ENCODE results near the gene HSD17B10.
A peak's percentile ranks its signal among the peaks of the same experiment; 100 is the strongest.

The HSD17B10 gene

GRCh38 chrX:53440101-53440500 lies 5.9 kb upstream of the HSD17B10 start:
- Histone ChIP-seq H3K27ac (replicated peaks) (peak overlapping the region; percentile 88), H3K27me3 (ENCODE audit: insufficient read depth, poor library complexity, severe bottlenecking) (no peaks in the 10 kb centered on the region), H3K4me3 (replicated peaks; ENCODE audit: insufficient read depth, low read length) (peak overlapping the region; percentile 42)
- peak in 1 of 2 experiments; percentile 29 for DNase-seq (ENCODE audit: low read depth in 1 of 2, low spot score in 1 of 2)
- TF ChIP-seq, protein P1, sequence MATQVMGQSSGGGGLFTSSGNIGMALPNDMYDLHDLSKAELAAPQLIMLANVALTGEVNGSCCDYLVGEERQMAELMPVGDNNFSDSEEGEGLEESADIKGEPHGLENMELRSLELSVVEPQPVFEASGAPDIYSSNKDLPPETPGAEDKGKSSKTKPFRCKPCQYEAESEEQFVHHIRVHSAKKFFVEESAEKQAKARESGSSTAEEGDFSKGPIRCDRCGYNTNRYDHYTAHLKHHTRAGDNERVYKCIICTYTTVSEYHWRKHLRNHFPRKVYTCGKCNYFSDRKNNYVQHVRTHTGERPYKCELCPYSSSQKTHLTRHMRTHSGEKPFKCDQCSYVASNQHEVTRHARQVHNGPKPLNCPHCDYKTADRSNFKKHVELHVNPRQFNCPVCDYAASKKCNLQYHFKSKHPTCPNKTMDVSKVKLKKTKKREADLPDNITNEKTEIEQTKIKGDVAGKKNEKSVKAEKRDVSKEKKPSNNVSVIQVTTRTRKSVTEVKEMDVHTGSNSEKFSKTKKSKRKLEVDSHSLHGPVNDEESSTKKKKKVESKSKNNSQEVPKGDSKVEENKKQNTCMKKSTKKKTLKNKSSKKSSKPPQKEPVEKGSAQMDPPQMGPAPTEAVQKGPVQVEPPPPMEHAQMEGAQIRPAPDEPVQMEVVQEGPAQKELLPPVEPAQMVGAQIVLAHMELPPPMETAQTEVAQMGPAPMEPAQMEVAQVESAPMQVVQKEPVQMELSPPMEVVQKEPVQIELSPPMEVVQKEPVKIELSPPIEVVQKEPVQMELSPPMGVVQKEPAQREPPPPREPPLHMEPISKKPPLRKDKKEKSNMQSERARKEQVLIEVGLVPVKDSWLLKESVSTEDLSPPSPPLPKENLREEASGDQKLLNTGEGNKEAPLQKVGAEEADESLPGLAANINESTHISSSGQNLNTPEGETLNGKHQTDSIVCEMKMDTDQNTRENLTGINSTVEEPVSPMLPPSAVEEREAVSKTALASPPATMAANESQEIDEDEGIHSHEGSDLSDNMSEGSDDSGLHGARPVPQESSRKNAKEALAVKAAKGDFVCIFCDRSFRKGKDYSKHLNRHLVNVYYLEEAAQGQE (IDR thresholded peaks at IDR 0.05; ENCODE audit: insufficient replicate concordance, low read depth): no peak
- TF ChIP-seq SPI1 (IDR thresholded peaks at IDR 0.05; ENCODE audit: borderline replicate concordance, low read depth): peak; percentile 42; the same call in 1 of the 2 replicates

DNA sequence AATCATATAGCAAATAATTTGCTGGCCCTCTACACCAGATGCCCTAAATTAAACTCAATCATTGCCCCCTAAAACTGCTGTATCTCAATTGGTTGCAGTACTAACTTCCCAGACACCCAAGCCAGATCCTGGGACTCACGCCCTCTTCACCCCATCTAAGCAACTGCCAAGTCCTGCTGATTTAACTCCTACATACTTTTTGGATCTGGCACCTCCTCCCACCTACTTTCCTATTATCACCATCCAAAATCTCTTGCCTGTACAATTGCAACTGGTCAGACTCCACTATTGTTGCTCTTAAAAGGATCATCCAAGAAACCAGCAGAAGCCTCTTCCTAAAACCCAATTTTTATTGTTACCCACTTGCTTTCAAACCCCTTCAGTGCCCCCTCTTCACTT lies 4.7 kb upstream of the HSD17B10 start:
- no peak for DNase-seq (ENCODE audit: low read depth in 1 of 2, low spot score in 1 of 2)
- H3K27me3 ChIP-seq (ENCODE audit: insufficient read depth, poor library complexity, severe bottlenecking): no peaks in the 10 kb centered on the region
- no peak for TF ChIP-seq GABPA (IDR thresholded peaks at IDR 0.05; ENCODE audit: low read depth)
- no peak for TF ChIP-seq SPI1 (IDR thresholded peaks at IDR 0.05; ENCODE audit: borderline replicate concordance, low read depth)
- TF ChIP-seq, protein P1 (IDR thresholded peaks at IDR 0.05; ENCODE audit: insufficient replicate concordance, low read depth): no peak
- no peak for TF ChIP-seq POLR2AphosphoS5 (IDR thresholded peaks at IDR 0.05; ENCODE audit: low read depth)
- TF ChIP-seq, protein P2, sequence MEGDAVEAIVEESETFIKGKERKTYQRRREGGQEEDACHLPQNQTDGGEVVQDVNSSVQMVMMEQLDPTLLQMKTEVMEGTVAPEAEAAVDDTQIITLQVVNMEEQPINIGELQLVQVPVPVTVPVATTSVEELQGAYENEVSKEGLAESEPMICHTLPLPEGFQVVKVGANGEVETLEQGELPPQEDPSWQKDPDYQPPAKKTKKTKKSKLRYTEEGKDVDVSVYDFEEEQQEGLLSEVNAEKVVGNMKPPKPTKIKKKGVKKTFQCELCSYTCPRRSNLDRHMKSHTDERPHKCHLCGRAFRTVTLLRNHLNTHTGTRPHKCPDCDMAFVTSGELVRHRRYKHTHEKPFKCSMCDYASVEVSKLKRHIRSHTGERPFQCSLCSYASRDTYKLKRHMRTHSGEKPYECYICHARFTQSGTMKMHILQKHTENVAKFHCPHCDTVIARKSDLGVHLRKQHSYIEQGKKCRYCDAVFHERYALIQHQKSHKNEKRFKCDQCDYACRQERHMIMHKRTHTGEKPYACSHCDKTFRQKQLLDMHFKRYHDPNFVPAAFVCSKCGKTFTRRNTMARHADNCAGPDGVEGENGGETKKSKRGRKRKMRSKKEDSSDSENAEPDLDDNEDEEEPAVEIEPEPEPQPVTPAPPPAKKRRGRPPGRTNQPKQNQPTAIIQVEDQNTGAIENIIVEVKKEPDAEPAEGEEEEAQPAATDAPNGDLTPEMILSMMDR (IDR thresholded peaks at IDR 0.05; ENCODE audit: insufficient read depth, low read length): no peak
- H3K4me3 ChIP-seq (replicated peaks; ENCODE audit: insufficient read depth, low read length): no peak overlapping the region
- no peak overlapping the region for H3K27ac ChIP-seq (replicated peaks)

DNA sequence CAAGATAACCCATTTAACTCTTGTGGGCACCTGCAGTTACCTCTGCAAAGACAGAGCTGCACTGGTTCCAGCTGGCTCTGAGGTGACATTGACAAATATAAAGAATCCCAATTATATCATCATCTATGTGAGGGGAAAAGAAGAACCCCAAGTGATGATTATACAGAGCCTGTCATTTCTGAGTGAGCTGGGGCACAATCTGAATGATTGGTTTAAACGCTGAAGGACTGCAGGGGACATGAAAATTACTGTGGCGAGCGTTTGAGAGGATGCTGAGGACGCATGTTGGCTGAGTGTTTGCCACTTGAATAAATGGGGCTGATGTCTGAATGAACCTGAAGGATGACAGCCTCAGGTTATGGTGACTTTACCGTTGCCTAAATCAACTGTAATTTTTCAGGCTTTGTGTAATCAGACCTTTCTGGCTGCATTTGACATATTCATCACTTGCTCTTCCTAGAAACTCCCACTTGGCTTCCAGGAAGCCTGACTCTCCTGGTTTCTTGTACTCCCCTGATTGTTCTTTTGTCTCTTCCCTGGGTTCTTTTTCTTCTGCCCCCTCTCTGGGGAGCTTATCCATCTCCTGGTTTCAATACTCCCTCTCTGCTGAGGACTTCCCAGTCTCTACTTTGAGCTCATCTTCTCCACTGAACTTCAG lies 4.1 kb upstream of the HSD17B10 start:
- no peak for DNase-seq (ENCODE audit: low read depth in 1 of 2, low spot score in 1 of 2)
- H3K27me3 ChIP-seq (ENCODE audit: insufficient read depth, poor library complexity, severe bottlenecking): no peaks in the 10 kb centered on the region
- H3K27ac ChIP-seq (replicated peaks): no peak overlapping the region
- no peak overlapping the region for H3K4me3 ChIP-seq (replicated peaks; ENCODE audit: insufficient read depth, low read length)
- TF ChIP-seq POLR2AphosphoS5 (IDR thresholded peaks at IDR 0.05; ENCODE audit: low read depth) (no peak), SPI1 (IDR thresholded peaks at IDR 0.05; ENCODE audit: borderline replicate concordance, low read depth) (no peak), GABPA (IDR thresholded peaks at IDR 0.05; ENCODE audit: low read depth) (no peak)
- TF ChIP-seq, protein P1 (IDR thresholded peaks at IDR 0.05; ENCODE audit: insufficient replicate concordance, low read depth): no peak
- TF ChIP-seq, protein P2 (IDR thresholded peaks at IDR 0.05; ENCODE audit: insufficient read depth, low read length): no peak

Data from HL-60 (cell line).